ENCODE data around the gene TMED8. TPM values are rescaled to one million over a fixed set of nuclear protein-coding genes. Genes with fewer than 3 reads are reported as not detected.
"Not testable (repeated sequence)": the region's sequence is repeated elsewhere in the genome, so short reads cannot be mapped to it uniquely, and the experiment has no call there.

The TMED8 gene
- total RNA-seq, 2 donors from 2014 or later: 13.2 to 16.0 TPM

DNA sequence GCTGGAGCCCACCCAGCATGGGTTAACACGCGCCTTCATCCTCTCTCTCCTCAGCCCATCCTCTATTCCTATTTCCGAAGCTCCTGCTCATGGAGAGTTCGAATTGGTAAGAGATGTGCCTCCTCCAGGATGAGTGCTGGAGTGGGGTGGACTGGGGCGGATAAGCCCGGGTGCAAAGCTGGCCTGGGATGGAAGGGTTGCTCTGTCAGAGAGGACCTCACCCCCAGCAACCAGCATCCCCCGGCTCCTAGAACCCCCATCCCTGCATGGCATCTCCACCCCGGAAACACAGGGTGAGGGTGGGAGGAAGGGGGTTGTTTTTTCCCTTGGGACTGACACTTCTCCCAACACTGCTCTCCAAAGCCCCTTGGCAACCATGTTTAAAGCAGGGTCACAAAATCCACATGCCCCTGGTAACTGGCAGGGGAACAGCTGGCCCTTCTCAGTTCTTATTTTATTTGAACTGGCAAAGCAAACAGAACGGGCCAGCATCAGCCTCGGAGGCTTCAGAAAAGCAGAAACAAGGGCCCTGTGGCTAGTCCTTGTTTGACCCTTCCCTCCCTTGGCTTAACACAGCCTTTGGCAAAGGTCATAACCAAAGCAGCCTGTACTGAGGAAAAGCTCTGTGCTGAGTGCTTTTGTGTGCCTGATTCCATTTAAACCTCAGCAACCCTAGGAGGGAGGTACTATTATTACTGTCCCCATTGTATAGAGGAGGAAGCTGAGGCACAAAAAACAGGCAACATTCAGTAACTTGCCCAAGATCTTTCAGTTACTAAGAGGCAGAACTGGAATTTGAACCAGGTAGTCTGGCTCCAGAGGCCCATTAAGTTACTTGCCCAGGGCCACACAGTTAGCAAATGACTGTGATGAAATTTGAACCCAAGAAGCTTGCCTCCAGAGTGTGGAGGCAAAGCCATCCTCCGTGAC, 51.8 kb downstream of the TMED8 start:
- no peak for ATAC-seq
- DNase-seq: no peak
- Mint-ChIP-seq H3K27ac (no peak overlapping the region), H3K4me1 (peaks cover 13% of the 10 kb centered on the region), H3K36me3 (ENCODE audit: low read depth) (no peaks in the 10 kb centered on the region), H3K27me3 (no peaks in the 10 kb centered on the region), H3K4me3 (no peak overlapping the region)
- H3K9me3 ChIP-seq (ENCODE audit: control insufficient read depth, low read length, poor library complexity, severe bottlenecking): no peaks in the 10 kb centered on the region

GRCh38 chr14:77324289-77324688, 52.6 kb downstream of the TMED8 start:
- H3K9me3 ChIP-seq (ENCODE audit: control insufficient read depth, low read length, poor library complexity, severe bottlenecking): no peaks in the 10 kb centered on the region
- ATAC-seq (no peak), DNase-seq (no peak)
- Mint-ChIP-seq H3K36me3 (ENCODE audit: low read depth) (no peaks in the 10 kb centered on the region), H3K4me3 (no peak overlapping the region), H3K4me1 (peaks cover 16% of the 10 kb centered on the region), H3K27ac (no peak overlapping the region), H3K27me3 (no peaks in the 10 kb centered on the region)

DNA sequence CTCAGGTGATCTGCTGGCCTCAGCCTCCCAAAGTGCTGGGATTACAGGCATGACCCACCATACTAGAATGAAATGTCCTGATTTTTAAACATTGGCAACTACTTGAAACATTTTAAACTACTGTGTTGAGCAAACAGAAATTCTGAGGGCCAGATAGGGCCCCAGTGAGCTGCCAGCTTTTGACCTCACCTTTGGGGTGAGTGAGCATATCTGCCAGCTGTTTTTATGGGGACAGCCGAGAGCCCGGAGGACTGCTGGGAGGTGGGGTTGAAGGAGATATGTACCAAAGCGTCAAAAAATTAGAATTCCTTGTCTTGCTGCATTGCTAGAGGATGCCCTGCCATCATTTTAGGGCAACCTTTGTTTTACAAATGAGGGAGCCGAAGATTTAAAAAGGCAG, 53.3 kb downstream of the TMED8 start:
- peaks cover 16% of the 10 kb centered on the region for H3K4me1 Mint-ChIP-seq
- ATAC-seq: no peak
- no peaks in the 10 kb centered on the region for H3K27me3 Mint-ChIP-seq
- no peaks in the 10 kb centered on the region for H3K36me3 Mint-ChIP-seq (ENCODE audit: low read depth)
- no peak overlapping the region for H3K27ac Mint-ChIP-seq
- H3K4me3 Mint-ChIP-seq: no peak overlapping the region
- H3K9me3 ChIP-seq (ENCODE audit: control insufficient read depth, low read length, poor library complexity, severe bottlenecking): no peaks in the 10 kb centered on the region
- no peak for DNase-seq

- H3K9me3 ChIP-seq (ENCODE audit: control insufficient read depth, low read length, poor library complexity, severe bottlenecking): no peaks in the 10 kb centered on the region
- no peak for DNase-seq
- Mint-ChIP-seq H3K4me1 (peaks cover 16% of the 10 kb centered on the region), H3K4me3 (no peak overlapping the region), H3K27me3 (no peaks in the 10 kb centered on the region), H3K36me3 (ENCODE audit: low read depth) (no peaks in the 10 kb centered on the region), H3K27ac (no peak overlapping the region)
- no peak for ATAC-seq
Observed at GRCh38 chr14:77322951-77323350, 53.9 kb downstream of the TMED8 start.

- DNase-seq (no peak), ATAC-seq (no peak)
- no peaks in the 10 kb centered on the region for H3K27me3 Mint-ChIP-seq
- H3K9me3 ChIP-seq (ENCODE audit: control insufficient read depth, low read length, poor library complexity, severe bottlenecking): no peaks in the 10 kb centered on the region
- H3K36me3 Mint-ChIP-seq (ENCODE audit: low read depth): no peaks in the 10 kb centered on the region
- peak overlapping the region; percentile 97 for H3K4me3 Mint-ChIP-seq
- H3K27ac Mint-ChIP-seq: peak overlapping the region; percentile 93
- H3K4me1 Mint-ChIP-seq: peaks cover 14% of the 10 kb centered on the region
Observed at GRCh38 chr14:77322250-77322902, 54.5 kb downstream of the TMED8 start.

GRCh38 chr14:77320238-77320935, 56.5 kb downstream of the TMED8 start, which contains the start of gene POMT2:
POMT2 (minus strand) TSS chr14:77320883; CDS start chr14:77320681, 202 bp downstream.
- Mint-ChIP-seq H3K4me1 (peaks cover 13% of the 10 kb centered on the region), H3K36me3 (ENCODE audit: low read depth) (no peaks in the 10 kb centered on the region), H3K27ac (peak within 1 kb of the TSS; percentile 93), H3K27me3 (no peaks in the 10 kb centered on the region), H3K4me3 (peak within 1 kb of the TSS; percentile 97)
- H3K9me3 ChIP-seq (ENCODE audit: control insufficient read depth, low read length, poor library complexity, severe bottlenecking): no peaks in the 10 kb centered on the region
- ATAC-seq: peak; percentile 64
- DNase-seq: peak; percentile 85 to 91 (median 90)

DNA sequence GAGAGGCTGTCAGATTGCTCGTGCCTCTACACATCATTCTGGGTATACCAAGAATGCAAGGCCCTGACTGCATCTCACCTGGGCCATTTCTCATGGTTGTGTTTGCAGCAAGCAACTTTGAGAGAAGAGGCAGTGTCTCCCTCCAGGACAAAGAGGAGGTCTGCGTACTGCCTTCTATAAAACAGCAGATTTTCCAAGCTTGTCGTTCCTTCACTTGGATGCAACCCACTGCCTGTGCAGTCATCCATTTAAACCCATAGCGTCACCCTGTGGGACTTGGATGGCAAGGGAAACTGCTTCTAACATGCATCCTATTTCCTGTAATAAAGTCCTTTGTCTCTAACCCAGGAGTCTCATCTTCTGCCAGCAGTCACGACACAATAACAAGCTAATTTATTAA, 57.5 kb downstream of the TMED8 start:
- H3K4me1 Mint-ChIP-seq: peaks cover 13% of the 10 kb centered on the region
- no peaks in the 10 kb centered on the region for H3K36me3 Mint-ChIP-seq (ENCODE audit: low read depth)
- H3K27ac Mint-ChIP-seq: no peak overlapping the region
- no peaks in the 10 kb centered on the region for H3K9me3 ChIP-seq (ENCODE audit: control insufficient read depth, low read length, poor library complexity, severe bottlenecking)
- H3K4me3 Mint-ChIP-seq: no peak overlapping the region
- no peak for ATAC-seq
- H3K27me3 Mint-ChIP-seq: no peaks in the 10 kb centered on the region
- DNase-seq: no peak

- not testable (repeated sequence) for H3K9me3 ChIP-seq (ENCODE audit: control insufficient read depth, low read length, poor library complexity, severe bottlenecking); H3K27me3 Mint-ChIP-seq; H3K4me3 Mint-ChIP-seq; H3K36me3 Mint-ChIP-seq (ENCODE audit: low read depth); H3K27ac Mint-ChIP-seq; ATAC-seq; DNase-seq
- peaks cover 13% of the 10 kb centered on the region for H3K4me1 Mint-ChIP-seq
Observed at GRCh38 chr14:77318756-77319155, 58.1 kb downstream of the TMED8 start.

DNA sequence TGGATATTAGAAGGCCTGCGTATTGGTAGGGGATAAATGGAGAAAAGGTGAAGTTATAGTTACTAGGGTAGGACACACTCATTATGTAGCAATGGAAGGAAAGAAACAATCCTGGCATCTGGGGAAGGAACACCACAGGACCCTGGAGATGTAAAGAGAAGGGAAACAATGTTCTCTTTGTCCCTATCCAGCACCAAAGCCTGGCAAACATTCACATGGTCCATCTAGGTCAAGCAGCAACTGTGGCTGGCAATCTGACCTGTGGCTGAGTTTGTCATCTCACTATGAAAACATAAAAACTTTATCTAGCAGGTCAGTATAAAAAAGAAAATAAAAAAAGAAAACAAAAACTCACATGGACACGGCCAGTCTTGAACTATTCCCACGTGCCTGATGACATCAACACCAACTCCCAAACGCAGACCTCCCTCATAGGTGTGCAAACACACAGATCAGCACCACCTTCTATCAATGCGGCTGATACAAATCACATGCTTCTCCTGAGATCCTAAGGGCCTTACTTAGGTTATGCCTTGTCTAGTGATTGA, 58.8 kb downstream of the TMED8 start:
- Mint-ChIP-seq H3K4me3 (no peak overlapping the region), H3K27me3 (no peaks in the 10 kb centered on the region), H3K36me3 (ENCODE audit: low read depth) (no peaks in the 10 kb centered on the region), H3K4me1 (peaks cover 13% of the 10 kb centered on the region), H3K27ac (no peak overlapping the region)
- ATAC-seq (no peak), DNase-seq (no peak)
- no peaks in the 10 kb centered on the region for H3K9me3 ChIP-seq (ENCODE audit: control insufficient read depth, low read length, poor library complexity, severe bottlenecking)

GRCh38 chr14:77316872-77317301, 60.0 kb downstream of the TMED8 start:
- Mint-ChIP-seq H3K36me3 (ENCODE audit: low read depth) (no peaks in the 10 kb centered on the region), H3K4me1 (peaks cover 9% of the 10 kb centered on the region), H3K27me3 (no peaks in the 10 kb centered on the region), H3K4me3 (no peak overlapping the region), H3K27ac (no peak overlapping the region)
- no peak for DNase-seq
- ATAC-seq: no peak
- H3K9me3 ChIP-seq (ENCODE audit: control insufficient read depth, low read length, poor library complexity, severe bottlenecking): no peaks in the 10 kb centered on the region

DNA sequence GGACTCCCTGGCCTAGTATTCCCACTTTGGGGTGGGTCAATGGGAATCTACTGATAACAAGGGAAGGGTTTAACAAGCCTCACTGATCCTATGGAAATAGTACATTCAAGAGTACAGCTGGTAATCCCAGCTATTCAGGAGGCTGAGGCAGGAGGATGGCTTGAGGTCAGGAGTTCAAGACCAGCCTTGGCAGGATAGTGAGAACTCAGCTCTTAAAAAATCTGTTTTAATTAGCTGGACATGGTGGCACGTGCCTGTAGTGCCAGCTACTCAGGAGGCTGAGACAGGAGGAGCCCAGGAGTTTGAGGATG, 60.7 kb downstream of the TMED8 start:
- peak overlapping the region; percentile 19 for H3K27ac Mint-ChIP-seq
- no peaks in the 10 kb centered on the region for H3K27me3 Mint-ChIP-seq
- peaks cover 6% of the 10 kb centered on the region for H3K4me1 Mint-ChIP-seq
- no peak overlapping the region for H3K4me3 Mint-ChIP-seq
- H3K9me3 ChIP-seq (ENCODE audit: control insufficient read depth, low read length, poor library complexity, severe bottlenecking): no peaks in the 10 kb centered on the region
- no peak for ATAC-seq
- H3K36me3 Mint-ChIP-seq (ENCODE audit: low read depth): no peaks in the 10 kb centered on the region
- DNase-seq: no peak

GRCh38 chr14:77314539-77315457, 62.1 kb downstream of the TMED8 start:
- peaks cover under 1% of the 10 kb centered on the region for H3K4me1 Mint-ChIP-seq
- ATAC-seq (no peak), DNase-seq (no peak)
- H3K27ac Mint-ChIP-seq: no peak overlapping the region
- H3K9me3 ChIP-seq (ENCODE audit: control insufficient read depth, low read length, poor library complexity, severe bottlenecking): no peaks in the 10 kb centered on the region
- H3K4me3 Mint-ChIP-seq: no peak overlapping the region
- H3K36me3 Mint-ChIP-seq (ENCODE audit: low read depth): no peaks in the 10 kb centered on the region
- no peaks in the 10 kb centered on the region for H3K27me3 Mint-ChIP-seq
